ENCODE data around the gene MAP6.
A peak's percentile ranks its signal among the peaks of the same experiment; 100 is the strongest.

MAP6 gene

GRCh38 chr11:75627906-75628668, 40.8 kb downstream of the MAP6 start:
- peak; percentile 16 for DNase-seq

GRCh38 chr11:75626889-75627529, 41.8 kb downstream of the MAP6 start:
- DNase-seq: no peak

GRCh38 chr11:75625991-75626888, 42.6 kb downstream of the MAP6 start:
- no peak for DNase-seq

GRCh38 chr11:75625021-75625420, 43.8 kb downstream of the MAP6 start:
- no peak for DNase-seq

- no peak for DNase-seq
Measured at GRCh38 chr11:75616281-75616680, 52.6 kb downstream of the MAP6 start.

GRCh38 chr11:75615751-75616150, 53.1 kb downstream of the MAP6 start:
- DNase-seq: peak; percentile 29

- no peak for DNase-seq
Measured at GRCh38 chr11:75611823-75612222, 57.0 kb downstream of the MAP6 start.

GRCh38 chr11:75606099-75606498, 62.7 kb downstream of the MAP6 start:
- no peak for DNase-seq

GRCh38 chr11:75603791-75604736, 64.8 kb downstream of the MAP6 start:
- DNase-seq: peak; percentile 10

- no peak for DNase-seq
Measured at GRCh38 chr11:75602951-75603350, 65.9 kb downstream of the MAP6 start.

- no peak for DNase-seq
Measured at GRCh38 chr11:75601494-75601893, 67.3 kb downstream of the MAP6 start.

- DNase-seq: no peak
Measured at GRCh38 chr11:75600356-75600755, 68.5 kb downstream of the MAP6 start.

- DNase-seq: no peak
Measured at GRCh38 chr11:75598900-75599299, 69.9 kb downstream of the MAP6 start.

GRCh38 chr11:75598264-75598663, 70.6 kb downstream of the MAP6 start:
- no peak for DNase-seq

- DNase-seq: peak; percentile 4
Measured at GRCh38 chr11:75597636-75598035, 71.2 kb downstream of the MAP6 start.

- no peak for DNase-seq
Measured at GRCh38 chr11:75596914-75597313, 71.9 kb downstream of the MAP6 start.

- DNase-seq: no peak
Measured at GRCh38 chr11:75595429-75595828, 73.4 kb downstream of the MAP6 start.

- peak; percentile 24 for DNase-seq
Measured at GRCh38 chr11:75594211-75594610, 74.6 kb downstream of the MAP6 start.

GRCh38 chr11:75593286-75593915, 75.4 kb downstream of the MAP6 start:
- DNase-seq: no peak

GRCh38 chr11:75592715-75593114, 76.1 kb downstream of the MAP6 start:
- DNase-seq: no peak

- no peak for DNase-seq
Measured at GRCh38 chr11:75591966-75592365, 76.9 kb downstream of the MAP6 start.

GRCh38 chr11:75591371-75591770, 77.5 kb downstream of the MAP6 start:
- no peak for DNase-seq
